ENCODE results near the gene ZFX. TPM values are rescaled to one million over a fixed set of nuclear protein-coding genes. Genes with fewer than 3 reads are reported as not detected.

ZFX gene
- total RNA-seq, 4 donors from 2014 or later: 19.2 to 88.0 (median 49.5) TPM

GRCh38 chrX:24245202-24245601, 95.7 kb downstream of the ZFX start:
- Histone ChIP-seq H3K9me3 (no peaks in the 10 kb centered on the region), H3K4me1 (peaks cover 0 to 37% (median 12%) of the 10 kb centered on the region in 3 donors), H3K27me3 (no peaks in the 10 kb centered on the region), H3K4me3 (no peak overlapping the region), H3K36me3 (no peaks in the 10 kb centered on the region), H3K27ac (peak overlapping the region in 3 of 4 donors; percentile 17 to 58 (median 32))
- intact Hi-C loops (cut with DNase I): no loop called here
- peak; percentile 3 for DNase-seq
- 23 to 29% methylated on average over 6 of the region's 6 CpGs for WGBS, 2 donors
- no peak for TF ChIP-seq POLR2A (IDR thresholded peaks at IDR 0.05)
- no peak for TF ChIP-seq CTCF (IDR thresholded peaks at IDR 0.05)

- no peak for DNase-seq
- Histone ChIP-seq H3K9me3 (no peaks in the 10 kb centered on the region), H3K4me1 (peaks cover 0 to 26% (median 12%) of the 10 kb centered on the region in 3 donors), H3K27ac (no peak overlapping the region), H3K27me3 (no peaks in the 10 kb centered on the region), H3K36me3 (no peaks in the 10 kb centered on the region), H3K4me3 (no peak overlapping the region)
- intact Hi-C loops (cut with DNase I): no loop called here
- TF ChIP-seq POLR2A (IDR thresholded peaks at IDR 0.05) (no peak), CTCF (IDR thresholded peaks at IDR 0.05) (no peak)
- WGBS, 2 donors: 92 to 96% methylated on average over 4 of the region's 4 CpGs
Observed at GRCh38 chrX:24248042-24248441, 98.5 kb downstream of the ZFX start.

GRCh38 chrX:24253030-24253429, 103.5 kb downstream of the ZFX start:
- no peaks in the 10 kb centered on the region for H3K9me3 ChIP-seq
- H3K4me1 ChIP-seq: no peaks in the 10 kb centered on the region
- intact Hi-C loops (cut with DNase I): no loop called here
- no peaks in the 10 kb centered on the region for H3K36me3 ChIP-seq
- H3K27me3 ChIP-seq: no peaks in the 10 kb centered on the region
- DNase-seq: no peak
- H3K27ac ChIP-seq: no peak overlapping the region
- 60 to 67% methylated on average over 1 to 3 of the region's 3 CpGs for WGBS, 2 donors
- H3K4me3 ChIP-seq: no peak overlapping the region
- no peak for TF ChIP-seq CTCF (IDR thresholded peaks at IDR 0.05)
- no peak for TF ChIP-seq POLR2A (IDR thresholded peaks at IDR 0.05)

GRCh38 chrX:24253469-24253868, 103.9 kb downstream of the ZFX start:
- no peak overlapping the region for H3K27ac ChIP-seq
- TF ChIP-seq POLR2A (IDR thresholded peaks at IDR 0.05) (no peak), CTCF (IDR thresholded peaks at IDR 0.05) (no peak)
- H3K36me3 ChIP-seq: no peaks in the 10 kb centered on the region
- no peak for DNase-seq
- H3K27me3 ChIP-seq: no peaks in the 10 kb centered on the region
- H3K4me1 ChIP-seq: no peaks in the 10 kb centered on the region
- intact Hi-C loops (cut with DNase I): no loop called here
- WGBS, 2 donors: 57% methylated on average over 1 of the region's 1 CpG; no CpG with 5 or more reads in 1 of the 2 donors
- no peaks in the 10 kb centered on the region for H3K9me3 ChIP-seq
- H3K4me3 ChIP-seq: no peak overlapping the region

- no peaks in the 10 kb centered on the region for H3K9me3 ChIP-seq
- H3K27me3 ChIP-seq: peaks cover 0 to 5% (median 0%) of the 10 kb centered on the region in 4 donors
- 53 to 89% methylated on average over 1 of the region's 1 CpG for WGBS, 2 donors
- TF ChIP-seq CTCF (IDR thresholded peaks at IDR 0.05) (no peak), POLR2A (IDR thresholded peaks at IDR 0.05) (no peak)
- no peaks in the 10 kb centered on the region for H3K36me3 ChIP-seq
- intact Hi-C loops (cut with DNase I): no loop called here
- H3K4me3 ChIP-seq: no peak overlapping the region
- H3K4me1 ChIP-seq: peaks cover 0 to 4% (median 0%) of the 10 kb centered on the region in 3 donors
- DNase-seq: no peak
- H3K27ac ChIP-seq: no peak overlapping the region
Observed at GRCh38 chrX:24257011-24257410, 107.5 kb downstream of the ZFX start.
